ELF-1 (cell line): ENCODE measurements around the gene TNPO1.
A peak's percentile ranks its signal among the peaks of the same experiment; 100 is the strongest.
"Not testable (repeated sequence)": the region's sequence is repeated elsewhere in the genome, so short reads cannot be mapped to it uniquely, and the experiment has no call there.

Experiments used
- DNase-seq: peaks from one replicate; pipeline ENCODE4 v3.0.0-alpha.2; 2016; ENCODE audit warnings: low read depth, low spot score

TNPO1 gene

GRCh38 chr5:72816284-72817075, at the start of gene TNPO1:
Gene TNPO1, plus strand, starts transcription at chr5:72816661. Its CDS starts 77 bp downstream, at chr5:72816738.
- DNase-seq = peak; percentile 99

GRCh38 chr5:72767289-72768010, 49.0 kb upstream of the TNPO1 start:
- peak; percentile 8 for DNase-seq

- no peak for DNase-seq
Observed at GRCh38 chr5:72770266-72770665, 46.2 kb upstream of the TNPO1 start.

- DNase-seq = no peak
Observed at GRCh38 chr5:72776684-72777083, 39.8 kb upstream of the TNPO1 start.

GRCh38 chr5:72779520-72779919, 36.9 kb upstream of the TNPO1 start:
- DNase-seq = no peak

- no peak for DNase-seq
Observed at GRCh38 chr5:72783354-72783753, 33.1 kb upstream of the TNPO1 start.

GRCh38 chr5:72784129-72784528, 32.3 kb upstream of the TNPO1 start:
- DNase-seq = no peak

- no peak for DNase-seq
Observed at GRCh38 chr5:72785801-72786200, 30.7 kb upstream of the TNPO1 start.

GRCh38 chr5:72786676-72787075, 29.8 kb upstream of the TNPO1 start:
- DNase-seq = no peak

GRCh38 chr5:72788866-72789505, 27.5 kb upstream of the TNPO1 start:
- no peak for DNase-seq

- no peak for DNase-seq
Observed at GRCh38 chr5:72790186-72790585, 26.3 kb upstream of the TNPO1 start.

- DNase-seq = not testable (repeated sequence)
Observed at GRCh38 chr5:72792662-72793061, 23.8 kb upstream of the TNPO1 start.

GRCh38 chr5:72796001-72796400, 20.5 kb upstream of the TNPO1 start:
- no peak for DNase-seq

- DNase-seq = no peak
Observed at GRCh38 chr5:72799721-72800120, 16.7 kb upstream of the TNPO1 start.

GRCh38 chr5:72808637-72809036, 7.8 kb upstream of the TNPO1 start:
- DNase-seq = peak; percentile 32

GRCh38 chr5:72811849-72812248, 4.6 kb upstream of the TNPO1 start:
- DNase-seq = no peak

- DNase-seq = no peak
Observed at GRCh38 chr5:72812488-72812887, 4.0 kb upstream of the TNPO1 start.

GRCh38 chr5:72814104-72814503, 2.4 kb upstream of the TNPO1 start:
- DNase-seq = no peak

GRCh38 chr5:72814864-72815263, 1.6 kb upstream of the TNPO1 start:
- no peak for DNase-seq

GRCh38 chr5:72815580-72816283, 729 bp upstream of the TNPO1 start:
- DNase-seq = no peak

GRCh38 chr5:72817076-72817481, 618 bp downstream of the TNPO1 start:
- no peak for DNase-seq
